Tibial nerve (tissue), 4 donors: Measurements from ENCODE around the gene KRT79.

Experiments
- CTCF ChIP-seq, 5 experiments: fragments of 200-600 bp in 3 of 5; fragments of 450-650 bp in 2 of 5; sonication (generic) in 3 of 5; IDR thresholded peaks; one replicate each; pipeline ENCODE4 v1.5.1; 2016 to 2019; ENCODE audit warnings: antibody characterized with exemption in 5 of 5, mild to moderate bottlenecking in 3 of 5, moderate library complexity in 2 of 5
- EP300 ChIP-seq, 2 donors: sonication (generic); formaldehyde crosslinking; IDR thresholded peaks; one replicate each; pipeline ENCODE4 v1.6.1; 2017; ENCODE audit warnings: antibody characterized with exemption in 2 of 2, mild to moderate bottlenecking in 1 of 2

DNA sequence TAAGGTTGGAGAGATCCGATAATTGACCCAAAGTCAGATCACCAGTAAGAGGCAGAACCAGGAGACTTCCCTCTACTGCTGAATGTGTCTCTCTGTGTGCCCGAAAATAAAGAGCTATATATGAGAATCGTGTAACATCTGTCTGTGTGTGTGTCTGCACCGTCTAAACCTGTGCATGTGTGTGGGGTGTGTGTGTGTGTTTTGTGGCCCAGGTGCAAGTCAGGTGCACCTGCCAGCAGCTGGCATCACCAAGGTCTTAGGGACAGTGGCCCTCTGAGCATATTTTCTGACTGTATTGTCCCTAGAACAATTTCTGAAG, 39.4 kb upstream of the KRT79 start:
- TF ChIP-seq CTCF (IDR thresholded peaks at IDR 0.05): no peak
- TF ChIP-seq EP300 (IDR thresholded peaks at IDR 0.05): no peak
